GM12878 (cell line): ENCODE data around the gene KAZN. TPM values are rescaled to one million over a fixed set of nuclear protein-coding genes. Genes with fewer than 3 reads are reported as not detected.

ENCODE experiments used
- ATAC-seq: fragments of 200-7000 bp; cut with Tn5 transposase; 3 replicates; pipeline ENCODE4 v1.9.1; 2020; ENCODE audit warnings: mild to moderate bottlenecking, moderate library complexity
- BruUV-seq: library from RNA; stranded (reverse); fragments of 400-500 nt; replicated peaks from 2 replicates; lab custom pipeline; 2021; lab: Mats Ljungman, UMichigan
- CTCF ChIA-PET: fragments of 300-600 bp; sonication (Branson Sonifier 250); formaldehyde crosslinking; extraction: SDS; loops from one replicate; lab custom pipeline; 2021; ENCODE audit warnings: inconsistent platforms; lab: Yijun Ruan, JAX
- POLR2A ChIA-PET: fragments of 350-600 bp; formaldehyde crosslinking; extraction: SDS; loops from one replicate; lab custom pipeline; 2021; ENCODE audit warnings: inconsistent platforms; lab: Charles Lee
- RAD21 ChIA-PET: fragments of 300-600 bp; sonication (Branson Sonifier 250); formaldehyde crosslinking; loops from one replicate; lab custom pipeline; 2023; ENCODE audit warnings: antibody characterized with exemption; ENCODE audit not compliant: unreplicated experiment; lab: Charles Lee
- SMC1A ChIA-PET: fragments of 300-600 bp; sonication (Branson Sonifier 250); formaldehyde crosslinking; loops from one replicate; lab custom pipeline; 2023; ENCODE audit not compliant: unreplicated experiment, uncharacterized antibody; lab: Charles Lee
- DNase-seq: peaks from one replicate; pipeline ENCODE4 v3.0.0-alpha.2; 2011; ENCODE audit warnings: low read depth, low spot score
- FAIRE-seq: peaks from 3 replicates; lab custom pipeline; 2011; peaks lifted over from hg19 to GRCh38; lab: Jason Lieb, UNC
- H2AFZ ChIP-seq: 2 replicates; pipeline ENCODE4 v1.6.0; 2011; ENCODE audit warnings: low read depth, low read length, control low read depth; ENCODE audit not compliant: control insufficient read depth
- H3K27ac ChIP-seq: 2 replicates; pipeline ENCODE4 v1.5.1; 2011; ENCODE audit warnings: control low read depth; ENCODE audit not compliant: control insufficient read depth, insufficient read depth
- H3K27me3 ChIP-seq, 2 experiments: replicated peaks in 1 of 2; 2 replicates each; pipeline versions ENCODE4 v1.6.0 to v1.6.1; 2011; ENCODE audit warnings: low read length in 1 of 2; ENCODE audit not compliant: control insufficient read depth in 2 of 2, insufficient read depth in 2 of 2
- H3K36me3 ChIP-seq, 2 experiments: 2 replicates each; pipeline ENCODE4 v1.5.1; 2011; ENCODE audit warnings: low read length in 1 of 2; ENCODE audit not compliant: control insufficient read depth in 2 of 2, insufficient read depth in 2 of 2
- H3K4me1 ChIP-seq: 2 replicates; pipeline ENCODE4 v1.6.1; 2011; ENCODE audit warnings: mild to moderate bottlenecking, low read length, moderate library complexity, mixed read lengths; ENCODE audit not compliant: control insufficient read depth, insufficient read depth
- H3K4me2 ChIP-seq: 2 replicates; pipeline ENCODE4 v1.6.0; 2011; ENCODE audit warnings: control low read depth; ENCODE audit not compliant: control insufficient read depth, insufficient read depth
- H3K4me3 ChIP-seq: fragments of 200-600 bp; sonication (generic); 2 replicates; pipeline ENCODE4 v1.5.1; 2016
- H3K79me2 ChIP-seq: 2 replicates; pipeline ENCODE4 v1.6.0; 2011; ENCODE audit warnings: low read length; ENCODE audit not compliant: control insufficient read depth, insufficient read depth
- H3K9ac ChIP-seq: 2 replicates; pipeline ENCODE4 v1.8.0; 2011; ENCODE audit warnings: low read length, control low read depth, mixed read lengths; ENCODE audit not compliant: control insufficient read depth, insufficient read depth
- H3K9me3 ChIP-seq: replicated peaks from 3 replicates; pipeline ENCODE4 v1.5.1; 2011; ENCODE audit warnings: mild to moderate bottlenecking, low read length; ENCODE audit not compliant: control insufficient read depth, insufficient read depth
- H4K20me1 ChIP-seq: 2 replicates; pipeline ENCODE4 v1.6.0; 2011; ENCODE audit not compliant: control insufficient read depth, insufficient read depth
- BMI1 ChIP-seq: fragments of 450-650 bp; IDR thresholded peaks from 2 replicates; pipeline ENCODE4 v1.6.1; 2016; ENCODE audit warnings: mild to moderate bottlenecking, moderate library complexity, borderline replicate concordance
- POLR2AphosphoS5 ChIP-seq: IDR thresholded peaks from 2 replicates; pipeline ENCODE4 v1.6.1; 2011; ENCODE audit warnings: mild to moderate bottlenecking, low read length, inconsistent platforms
- TAF1 ChIP-seq: IDR thresholded peaks from 2 replicates; pipeline ENCODE4 v1.6.1; 2011; ENCODE audit warnings: mild to moderate bottlenecking, low read depth, low read length, borderline replicate concordance
- WGBS: methylation state at CpG from one replicate; pipeline ENCODE4 v1.1.6; 2016; ENCODE audit warnings: low lambda C conversion rate; ENCODE audit not compliant: insufficient replicate concordance, insufficient coverage; ENCODE audit errors: missing lambda C conversion rate; 5-methylcytosine and 5-hydroxymethylcytosine counted together
- in situ Hi-C: fragments of 300-500 bp; cut with MboI; formaldehyde crosslinking; loops from 9 replicates; pipeline ENCODE4 v1.14.3; 2018; ENCODE audit warnings: mixed read lengths
- intact Hi-C: fragments of 100-400 bp; cut with micrococcal nuclease; formaldehyde crosslinking; loops from one replicate; pipeline ENCODE4 v1.14.2; 2022; ENCODE audit not compliant: unreplicated experiment
- polyA plus RNA-seq, 11 experiments: library from polyadenylated mRNA; depleted of rRNA in 4 of 11; unstranded in 6 of 11; stranded (reverse) in 5 of 11; fragments of >200 nt; fragmentation: Nextera tagmentation in 4 of 11; fragmentation: Illumina TruSeq in 1 of 11; extraction: Ambion mirVana in 4 of 11; extraction: Trizol in 1 of 11; gene quantifications; 1 replicate in 1 of 11; 2 replicates in 10 of 11; pipeline versions ENCODE4 v1.2.1 to v1.2.3, GENCODE V29; 2011 to 2016; ENCODE audit warnings: inconsistent platforms in 2 of 11, missing spikeins in 2 of 11, low read depth in 1 of 11
- total RNA-seq, 4 experiments: library from RNA; depleted of rRNA in 3 of 4; stranded (reverse); fragments of >200 nt in 3 of 4; fragmentation: Illumina TruSeq in 1 of 4; extraction: Trizol in 1 of 4; gene quantifications; 2 replicates each; pipeline versions ENCODE4 v1.2.1 to v1.2.3, GENCODE V29; 2013 to 2021
- TF ChIP-seq, protein P1 (sequence below): IDR thresholded peaks from 2 replicates; pipeline ENCODE4 v1.6.1; 2012; ENCODE audit warnings: improper control_type of control experiment, low read depth, low read length; ENCODE audit not compliant: insufficient replicate concordance

The KAZN gene
- total and polyA plus RNA-seq, 10 of the 15 experiments (the other 5 are each of a cell fraction or from before 2014, with no cell fraction given): 0.72 to 4.0 (median 1.2) TPM

DNA sequence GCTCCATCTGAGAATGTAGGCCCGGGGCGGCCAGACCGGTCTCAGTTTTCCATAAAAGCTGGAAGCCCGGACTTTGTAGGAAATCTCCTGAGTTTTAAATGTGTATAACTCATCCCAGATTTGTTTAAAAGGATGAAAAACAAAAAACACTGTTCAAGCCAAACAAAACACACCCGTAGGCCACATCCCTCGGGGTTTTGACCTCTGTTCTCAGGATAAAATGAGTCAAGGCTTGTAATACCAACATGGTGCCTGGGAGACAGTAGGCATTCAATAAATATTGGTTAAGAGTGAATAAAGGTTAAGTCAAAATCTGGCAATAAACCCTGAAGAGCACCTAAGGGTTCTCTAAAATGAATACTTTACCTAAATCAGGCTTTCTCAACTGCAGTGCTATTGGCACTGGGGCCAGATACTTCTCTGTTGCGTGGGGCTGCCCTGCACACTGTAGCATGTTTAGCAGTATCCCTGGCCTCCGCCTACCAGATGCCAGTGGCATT, 55.0 kb downstream of the KAZN start:
- no peak for FAIRE-seq

More for the DNA sequence above, 55.0 kb downstream of the KAZN start:
- Histone ChIP-seq H3K27ac (no peak overlapping the region), H3K36me3 (no peaks in the 10 kb centered on the region), H3K9me3 (no peaks in the 10 kb centered on the region), H3K4me2 (no peak overlapping the region), H3K4me1 (no peaks in the 10 kb centered on the region), H3K79me2 (no peaks in the 10 kb centered on the region), H2AFZ (no peak overlapping the region), H3K4me3 (no peak overlapping the region), H3K27me3 (no peaks in the 10 kb centered on the region), H4K20me1 (no peaks in the 10 kb centered on the region), H3K9ac (no peak overlapping the region)
- BruUV-seq: no TSS peak
- TF ChIP-seq BMI1 (no peak), TAF1 (no peak), POLR2AphosphoS5 (no peak)
- TF ChIP-seq, protein P1, sequence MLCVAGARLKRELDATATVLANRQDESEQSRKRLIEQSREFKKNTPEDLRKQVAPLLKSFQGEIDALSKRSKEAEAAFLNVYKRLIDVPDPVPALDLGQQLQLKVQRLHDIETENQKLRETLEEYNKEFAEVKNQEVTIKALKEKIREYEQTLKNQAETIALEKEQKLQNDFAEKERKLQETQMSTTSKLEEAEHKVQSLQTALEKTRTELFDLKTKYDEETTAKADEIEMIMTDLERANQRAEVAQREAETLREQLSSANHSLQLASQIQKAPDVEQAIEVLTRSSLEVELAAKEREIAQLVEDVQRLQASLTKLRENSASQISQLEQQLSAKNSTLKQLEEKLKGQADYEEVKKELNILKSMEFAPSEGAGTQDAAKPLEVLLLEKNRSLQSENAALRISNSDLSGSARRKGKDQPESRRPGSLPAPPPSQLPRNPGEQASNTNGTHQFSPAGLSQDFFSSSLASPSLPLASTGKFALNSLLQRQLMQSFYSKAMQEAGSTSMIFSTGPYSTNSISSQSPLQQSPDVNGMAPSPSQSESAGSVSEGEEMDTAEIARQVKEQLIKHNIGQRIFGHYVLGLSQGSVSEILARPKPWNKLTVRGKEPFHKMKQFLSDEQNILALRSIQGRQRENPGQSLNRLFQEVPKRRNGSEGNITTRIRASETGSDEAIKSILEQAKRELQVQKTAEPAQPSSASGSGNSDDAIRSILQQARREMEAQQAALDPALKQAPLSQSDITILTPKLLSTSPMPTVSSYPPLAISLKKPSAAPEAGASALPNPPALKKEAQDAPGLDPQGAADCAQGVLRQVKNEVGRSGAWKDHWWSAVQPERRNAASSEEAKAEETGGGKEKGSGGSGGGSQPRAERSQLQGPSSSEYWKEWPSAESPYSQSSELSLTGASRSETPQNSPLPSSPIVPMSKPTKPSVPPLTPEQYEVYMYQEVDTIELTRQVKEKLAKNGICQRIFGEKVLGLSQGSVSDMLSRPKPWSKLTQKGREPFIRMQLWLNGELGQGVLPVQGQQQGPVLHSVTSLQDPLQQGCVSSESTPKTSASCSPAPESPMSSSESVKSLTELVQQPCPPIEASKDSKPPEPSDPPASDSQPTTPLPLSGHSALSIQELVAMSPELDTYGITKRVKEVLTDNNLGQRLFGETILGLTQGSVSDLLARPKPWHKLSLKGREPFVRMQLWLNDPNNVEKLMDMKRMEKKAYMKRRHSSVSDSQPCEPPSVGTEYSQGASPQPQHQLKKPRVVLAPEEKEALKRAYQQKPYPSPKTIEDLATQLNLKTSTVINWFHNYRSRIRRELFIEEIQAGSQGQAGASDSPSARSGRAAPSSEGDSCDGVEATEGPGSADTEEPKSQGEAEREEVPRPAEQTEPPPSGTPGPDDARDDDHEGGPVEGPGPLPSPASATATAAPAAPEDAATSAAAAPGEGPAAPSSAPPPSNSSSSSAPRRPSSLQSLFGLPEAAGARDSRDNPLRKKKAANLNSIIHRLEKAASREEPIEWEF: no peak
- 32% methylated on average over 8 of the region's 8 CpGs for WGBS
- intact Hi-C loops: no loop called here
- in situ Hi-C loops: no loop called here
- CTCF ChIA-PET: no interaction called here
- ATAC-seq: no peak
- no peak for DNase-seq
- POLR2A ChIA-PET: interaction anchor here (0.7 kb wide), 1 partner anchor 22 kb away, joined by 3 read pairs; no protein-coding TSS in a partner anchor
- RAD21 ChIA-PET: no interaction called here
- SMC1A ChIA-PET: no interaction called here
